OCI-LY1 (cell line): ENCODE data around the gene SEPHS2.

Experiments used
- H2AFZ ChIP-seq: fragments of 200-600 bp; sonication (generic), shearing (Covaris generic); 2 replicates; pipeline ENCODE4 v1.6.0; 2014; ENCODE audit warnings: antibody characterized with exemption, mild to moderate bottlenecking, low read length
- H3F3A ChIP-seq: fragments of 200-600 bp; sonication (generic), shearing (Covaris generic); 2 replicates; pipeline ENCODE4 v1.6.0; 2014; ENCODE audit warnings: mild to moderate bottlenecking, antibody characterized with exemption, low read length, moderate library complexity; ENCODE audit not compliant: insufficient read depth
- H3K27ac ChIP-seq: fragments of 200-600 bp; sonication (generic); 2 replicates; pipeline ENCODE4 v1.5.1; 2014; ENCODE audit warnings: low read length, mixed run types, mild to moderate bottlenecking, low read depth; ENCODE audit not compliant: poor library complexity, severe bottlenecking
- H3K27me3 ChIP-seq: fragments of 200-600 bp; sonication (generic); 2 replicates; pipeline ENCODE4 v1.6.0; 2014; ENCODE audit warnings: antibody characterized with exemption, mild to moderate bottlenecking, low read length, moderate library complexity; ENCODE audit not compliant: insufficient read depth
- H3K36me3 ChIP-seq: fragments of 200-600 bp; sonication (generic); 2 replicates; pipeline ENCODE4 v1.6.1; 2014; ENCODE audit warnings: mild to moderate bottlenecking, antibody characterized with exemption, low read length, moderate library complexity, mixed read lengths; ENCODE audit not compliant: insufficient read depth
- H3K4me1 ChIP-seq: fragments of 200-600 bp; sonication (generic); 2 replicates; pipeline ENCODE4 v1.5.1; 2014; ENCODE audit warnings: mild to moderate bottlenecking, low read length, moderate library complexity; ENCODE audit not compliant: insufficient read depth, severe bottlenecking
- H3K4me2 ChIP-seq: fragments of 200-600 bp; sonication (generic), shearing (Covaris generic); 2 replicates; pipeline ENCODE4 v1.6.1; 2014; ENCODE audit warnings: low read length
- H3K4me3 ChIP-seq: fragments of 200-600 bp; sonication (generic); 2 replicates; pipeline ENCODE4 v1.5.1; 2014; ENCODE audit warnings: low read length, low read depth, mild to moderate bottlenecking, mixed read lengths; ENCODE audit not compliant: poor library complexity, severe bottlenecking
- H3K79me2 ChIP-seq: fragments of 200-600 bp; shearing (Covaris generic); 2 replicates; pipeline ENCODE4 v1.6.1; 2016; ENCODE audit warnings: mixed run types, low read length, mixed read lengths; ENCODE audit not compliant: insufficient read depth
- H3K9ac ChIP-seq: fragments of 200-600 bp; sonication (generic), shearing (Covaris generic); 2 replicates; pipeline ENCODE4 v1.6.1; 2014; ENCODE audit warnings: mild to moderate bottlenecking, low read length, mixed read lengths
- H3K9me2 ChIP-seq: fragments of 200-600 bp; sonication (generic), shearing (Covaris generic); 2 replicates; pipeline ENCODE4 v1.6.1; 2014; ENCODE audit warnings: low read depth, mild to moderate bottlenecking, low read length, mixed read lengths
- H3K9me3 ChIP-seq: fragments of 200-600 bp; shearing (Covaris generic); 2 replicates; pipeline ENCODE4 v1.6.1; 2014; ENCODE audit warnings: low read length, mixed read lengths
- H4K20me1 ChIP-seq: fragments of 200-600 bp; sonication (generic), shearing (Covaris generic); 2 replicates; pipeline ENCODE4 v1.6.0; 2016; ENCODE audit warnings: mild to moderate bottlenecking, low read length; ENCODE audit not compliant: insufficient read depth
- CTCF ChIP-seq: fragments of 200-600 bp; sonication (generic), shearing (Covaris generic); IDR thresholded peaks from 2 replicates; pipeline ENCODE4 v1.5.1; 2017; ENCODE audit warnings: mild to moderate bottlenecking, antibody characterized with exemption, low read length, moderate library complexity, mixed read lengths
- EZH2 ChIP-seq: fragments of 200-600 bp; sonication (generic), shearing (Covaris generic); IDR thresholded peaks from 2 replicates; pipeline ENCODE4 v1.8.0; 2017; ENCODE audit warnings: borderline replicate concordance, mixed run types, mild to moderate bottlenecking, antibody characterized with exemption, low read length, moderate library complexity, mixed read lengths

Gene SEPHS2

DNA sequence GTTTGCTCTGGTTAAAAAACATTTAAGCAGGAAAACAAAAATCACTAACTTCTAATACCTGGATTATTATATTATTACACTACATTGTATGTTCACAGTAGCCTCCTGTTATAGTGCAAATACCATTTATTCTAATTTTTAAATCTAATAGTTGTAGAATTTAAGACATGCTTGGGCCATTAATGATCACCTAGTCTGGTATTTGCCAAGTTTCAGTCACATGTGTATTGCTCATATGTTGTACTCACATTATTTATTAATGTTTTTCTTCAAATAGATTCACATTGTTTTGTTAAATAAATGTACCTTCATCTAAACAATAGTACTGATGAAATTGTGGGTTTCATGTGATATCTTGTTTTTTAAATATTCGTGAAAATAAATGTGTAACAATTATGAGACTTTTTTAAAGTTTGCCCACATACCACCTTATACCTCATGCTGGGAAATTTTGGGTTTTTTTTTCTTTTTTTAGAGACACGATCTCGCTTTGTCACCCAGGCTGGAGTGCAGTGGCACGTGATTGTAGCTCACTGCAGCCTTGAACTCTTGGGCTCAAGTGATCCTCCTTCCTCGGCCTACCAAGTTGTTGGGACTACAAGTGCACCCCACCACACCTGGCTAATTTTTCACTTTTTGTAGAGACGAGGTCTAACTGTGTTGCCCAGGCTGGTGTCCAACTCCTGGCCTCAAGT is 32.4 kb downstream of the SEPHS2 start:
- Histone ChIP-seq H3K9me3 (no peaks in the 10 kb centered on the region), H3K4me2 (no peak overlapping the region), H2AFZ (no peak overlapping the region), H3K4me1 (peaks cover 27% of the 10 kb centered on the region), H3K27ac (no peak overlapping the region), H3K27me3 (no peaks in the 10 kb centered on the region), H3K4me3 (no peak overlapping the region), H3K9me2 (no peaks in the 10 kb centered on the region), H3F3A (no peaks in the 10 kb centered on the region), H3K9ac (no peak overlapping the region), H4K20me1 (no peaks in the 10 kb centered on the region), H3K79me2 (no peaks in the 10 kb centered on the region), H3K36me3 (peaks cover 42% of the 10 kb centered on the region; the same call in 1 of the 2 replicates)
- TF ChIP-seq CTCF: no peak
- TF ChIP-seq EZH2: no peak

DNA sequence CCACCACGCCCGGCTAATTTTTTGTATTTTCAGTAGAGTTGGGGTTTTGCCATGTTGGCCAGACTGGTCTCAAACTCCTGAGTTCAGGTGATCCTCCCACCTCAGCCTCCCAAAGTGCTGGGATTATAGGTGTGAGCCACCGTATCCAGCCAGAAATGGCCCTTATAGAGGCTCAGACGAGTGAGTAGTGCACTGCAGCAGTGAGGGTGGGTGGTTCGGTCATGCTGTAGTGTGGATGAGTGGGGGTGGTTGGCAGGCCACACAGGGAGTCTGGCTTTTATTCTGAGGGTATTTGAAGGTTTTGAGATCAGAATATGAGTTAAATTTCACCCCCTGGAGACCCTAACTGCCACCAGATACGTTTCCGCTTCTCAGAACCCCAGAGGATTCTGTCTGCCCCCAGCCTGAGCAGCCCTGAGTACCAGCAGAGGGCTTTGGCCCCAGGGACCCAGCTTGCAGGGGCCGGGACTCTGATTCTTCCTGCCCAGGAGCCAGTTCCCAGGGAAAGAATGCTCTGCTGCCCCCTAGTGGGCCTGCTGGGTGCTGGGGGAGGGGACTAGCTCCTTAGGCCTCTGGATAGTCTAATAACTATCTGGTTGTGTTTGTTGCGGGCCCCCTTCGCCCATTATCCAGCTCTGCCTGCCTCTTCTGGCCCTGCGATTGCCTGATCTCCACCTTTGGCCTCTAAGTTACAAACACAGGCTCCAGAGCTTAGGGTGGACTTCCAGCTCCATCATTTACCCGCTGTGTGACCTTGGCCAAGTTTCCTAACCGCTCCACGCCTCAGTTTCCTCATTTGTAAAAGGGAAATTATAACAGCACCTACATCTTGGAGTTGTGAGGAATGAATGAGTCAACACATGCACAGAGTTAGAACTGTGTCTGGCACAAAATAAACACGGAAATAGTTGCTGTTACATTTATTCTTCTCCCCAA is 36.3 kb downstream of the SEPHS2 start:
- no peaks in the 10 kb centered on the region for H3K27me3 ChIP-seq
- peaks cover 26% of the 10 kb centered on the region for H3K4me1 ChIP-seq
- H3K27ac ChIP-seq: peak overlapping the region; percentile 83
- H3K36me3 ChIP-seq: peaks cover 41% of the 10 kb centered on the region; the same call in 1 of the 2 replicates
- H3K79me2 ChIP-seq: no peaks in the 10 kb centered on the region
- no peaks in the 10 kb centered on the region for H3K9me3 ChIP-seq
- TF ChIP-seq EZH2 (no peak), CTCF (peak; percentile 95)
- H2AFZ ChIP-seq: no peak overlapping the region
- H4K20me1 ChIP-seq: no peaks in the 10 kb centered on the region
- H3K4me2 ChIP-seq: peak overlapping the region; percentile 66
- H3K9me2 ChIP-seq: no peaks in the 10 kb centered on the region
- peak overlapping the region; percentile 31 for H3K4me3 ChIP-seq
- peak overlapping the region; percentile 33; the same call in 1 of the 2 replicates for H3K9ac ChIP-seq
- H3F3A ChIP-seq: no peaks in the 10 kb centered on the region

- H2AFZ ChIP-seq: no peak overlapping the region
- TF ChIP-seq CTCF (no peak), EZH2 (no peak)
- H3K27me3 ChIP-seq: no peaks in the 10 kb centered on the region
- H3F3A ChIP-seq: no peaks in the 10 kb centered on the region
- peak overlapping the region; percentile 66 for H3K4me2 ChIP-seq
- H3K27ac ChIP-seq: peak overlapping the region; percentile 83
- H3K9ac ChIP-seq: peak overlapping the region; percentile 81
- no peaks in the 10 kb centered on the region for H3K79me2 ChIP-seq
- H3K9me3 ChIP-seq: no peaks in the 10 kb centered on the region
- H3K4me1 ChIP-seq: peaks cover 26% of the 10 kb centered on the region
- no peaks in the 10 kb centered on the region for H4K20me1 ChIP-seq
- H3K4me3 ChIP-seq: peak overlapping the region; percentile 91
- no peaks in the 10 kb centered on the region for H3K9me2 ChIP-seq
- peaks cover 26% of the 10 kb centered on the region for H3K36me3 ChIP-seq
These were observed 37.7 kb downstream of the SEPHS2 start for GRCh38 chr16:30407804-30408534.
